Gastroesophageal sphincter (tissue), 3 donors: Measurements from ENCODE around the gene ACTR3.

Experiments used
- CTCF ChIP-seq, 4 experiments: fragments of 200-600 bp in 2 of 4; fragments of 450-650 bp in 2 of 4; sonication (generic) in 1 of 4; IDR thresholded peaks; one replicate each; pipeline ENCODE4 v1.5.1; 2017 to 2019; ENCODE audit warnings: antibody characterized with exemption in 4 of 4, mild to moderate bottlenecking in 2 of 4, moderate library complexity in 2 of 4
- POLR2A ChIP-seq, 2 donors: fragments of 450-650 bp; IDR thresholded peaks; one replicate each; pipeline ENCODE4 v1.6.1; 2017; ENCODE audit warnings: antibody characterized with exemption in 2 of 2, mild to moderate bottlenecking in 2 of 2, moderate library complexity in 1 of 2

GRCh38 chr2:113845261-113845660 lies 44.6 kb upstream of the ACTR3 start:
- TF ChIP-seq CTCF (IDR thresholded peaks at IDR 0.05) (no peak), POLR2A (IDR thresholded peaks at IDR 0.05) (no peak)
